ENCODE data around the gene SCNN1A.

DNA sequence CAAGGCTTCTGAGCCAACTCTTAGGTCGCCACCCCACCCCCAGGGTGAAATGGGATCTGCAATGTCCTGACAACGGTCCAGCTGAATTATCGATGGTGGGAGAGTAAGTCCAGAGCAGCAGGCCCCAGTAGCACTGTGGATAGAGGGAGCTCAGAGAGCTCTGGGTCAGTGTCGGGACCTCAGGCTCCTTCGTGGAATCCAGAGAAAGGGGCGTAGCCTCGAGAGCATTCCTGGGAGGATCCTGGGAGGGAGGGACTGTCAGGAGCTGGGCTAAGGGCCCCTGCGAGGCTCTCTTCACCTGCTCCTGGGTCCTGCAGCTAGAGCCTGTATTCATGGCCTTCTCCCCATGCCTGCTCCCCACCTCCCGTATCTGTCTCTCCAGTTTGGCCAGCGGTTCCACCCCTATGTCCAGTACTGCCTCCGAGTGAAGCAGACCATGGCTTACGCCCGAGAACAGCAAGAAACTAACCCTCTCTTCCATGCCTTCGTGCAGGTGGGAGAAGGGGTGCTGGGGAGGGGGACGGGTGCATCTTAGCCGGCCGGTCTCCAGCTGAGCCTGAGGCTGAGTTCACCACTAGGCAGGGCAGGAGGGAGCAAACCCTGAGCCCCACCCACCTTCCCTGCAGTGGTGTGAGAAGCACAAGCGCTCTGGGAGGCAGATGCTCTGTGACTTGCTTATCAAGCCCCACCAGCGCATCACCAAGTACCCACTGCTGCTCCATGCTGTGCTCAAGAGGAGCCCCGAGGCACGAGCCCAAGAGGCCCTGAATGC is 58.3 kb downstream of the SCNN1A start:
- TF ChIP-seq CTCF (IDR thresholded peaks at IDR 0.05; ENCODE audit: low read length) (no peak), EZH2phosphoT487 (IDR thresholded peaks at IDR 0.05; ENCODE audit: low read length) (no peak), EZH2 (optimal IDR thresholded peaks at IDR 0.05; ENCODE audit: low read depth, low read length) (no peak)

Data from MM.1S (cell line).